B cell (primary cell): ENCODE results near the gene TMEM132D. TPM values are rescaled to one million over a fixed set of nuclear protein-coding genes. Genes with fewer than 3 reads are reported as not detected.

Source experiments
- ATAC-seq: fragments of 200-7000 bp; cut with Tn5 transposase; one replicate; pipeline ENCODE4 v1.10.0; 2021; ENCODE audit warnings: low read depth, mild to moderate bottlenecking, moderate number of reproducible peaks, moderate library complexity
- CTCF ChIA-PET: fragments of 350-600 bp; sonication (Branson Sonifier 250); formaldehyde crosslinking; loops from one replicate; lab custom pipeline; 2021; ENCODE audit warnings: antibody characterized with exemption, inconsistent platforms; lab: Charles Lee
- POLR2A ChIA-PET: fragments of 350-600 bp; sonication (Branson Sonifier 250); formaldehyde crosslinking; loops from one replicate; lab custom pipeline; 2021; ENCODE audit warnings: antibody characterized with exemption; lab: Charles Lee
- DNase-seq: peaks from one replicate; pipeline ENCODE4 v3.0.0; 2013
- H2AFZ ChIP-seq: 2 replicates; pipeline ENCODE4 v1.6.1; 2012; ENCODE audit warnings: mild to moderate bottlenecking, low read depth, low read length; ENCODE audit not compliant: insufficient read depth, poor library complexity, severe bottlenecking
- H3K27ac ChIP-seq, 2 donors: 1 replicate in 1 of 2; 2 replicates in 1 of 2; pipeline ENCODE4 v1.5.1; 2012 to 2013; ENCODE audit warnings: low read length in 2 of 2, mild to moderate bottlenecking in 2 of 2, moderate library complexity in 1 of 2
- H3K27me3 ChIP-seq, 4 experiments: fragments of 200-600 bp in 1 of 4; sonication (generic) in 1 of 4; replicated peaks in 1 of 4; 1 replicate in 2 of 4; 2 replicates in 2 of 4; pipeline versions ENCODE4 v1.6.1 to v1.7.0; 2013 to 2016; ENCODE audit warnings: low read length in 3 of 4, mild to moderate bottlenecking in 2 of 4, mixed read lengths in 1 of 4, moderate library complexity in 1 of 4; ENCODE audit not compliant: insufficient read depth in 4 of 4, control insufficient read depth in 3 of 4; ENCODE audit errors: control extremely low read depth in 1 of 4
- H3K36me3 ChIP-seq, 2 experiments: replicated peaks in 1 of 2; 1 replicate in 1 of 2; 2 replicates in 1 of 2; pipeline versions ENCODE4 v1.6.1 to v1.7.1; 2013; ENCODE audit warnings: low read length in 1 of 2; ENCODE audit not compliant: insufficient read depth in 2 of 2, control insufficient read depth in 1 of 2; ENCODE audit errors: control extremely low read depth in 1 of 2, extremely low read depth in 1 of 2
- H3K4me1 ChIP-seq, 2 donors: fragments of 200-600 bp in 1 of 2; sonication (generic) in 1 of 2; 1 replicate in 1 of 2; 2 replicates in 1 of 2; pipeline versions ENCODE4 v1.5.1 to v1.6.1; 2013 to 2017; ENCODE audit warnings: low read length in 2 of 2; ENCODE audit not compliant: control insufficient read depth in 2 of 2, insufficient read depth in 2 of 2
- H3K4me2 ChIP-seq: replicated peaks from 2 replicates; pipeline ENCODE3; 2012; ENCODE audit warnings: mild to moderate bottlenecking, low read depth, low read length; ENCODE audit not compliant: poor library complexity, severe bottlenecking
- H3K4me3 ChIP-seq, 5 experiments: fragments of 200-600 bp in 1 of 5; sonication (generic) in 1 of 5; 1 replicate in 3 of 5; 2 replicates in 2 of 5; pipeline versions ENCODE4 v1.5.1 to v1.7.0; 2011 to 2016; ENCODE audit warnings: low read length in 4 of 5, mild to moderate bottlenecking in 4 of 5, low read depth in 2 of 5, control low read depth in 1 of 5, moderate library complexity in 1 of 5; ENCODE audit not compliant: insufficient read depth in 1 of 5; ENCODE audit errors: control extremely low read depth in 1 of 5, extremely low read depth in 1 of 5
- H3K79me2 ChIP-seq: fragments of 200-600 bp; sonication (generic); one replicate; pipeline ENCODE4 v1.6.0; 2016; ENCODE audit warnings: low read length; ENCODE audit not compliant: control insufficient read depth, insufficient read depth
- H3K9ac ChIP-seq: fragments of 200-600 bp; sonication (generic); 2 replicates; pipeline ENCODE4 v1.6.1; 2017; ENCODE audit warnings: mild to moderate bottlenecking, low read length, moderate library complexity
- H3K9me3 ChIP-seq, 3 donors: one replicate each; pipeline versions ENCODE4 v1.6.1 to v1.7.1; 2013; ENCODE audit warnings: low read length in 2 of 3; ENCODE audit not compliant: control insufficient read depth in 2 of 3, insufficient read depth in 1 of 3; ENCODE audit errors: control extremely low read depth in 1 of 3
- H4K20me1 ChIP-seq: 2 replicates; pipeline ENCODE4 v1.6.0; 2012; ENCODE audit warnings: mild to moderate bottlenecking, low read length; ENCODE audit not compliant: insufficient read depth, control insufficient read depth, poor library complexity, severe bottlenecking
- H3K27ac Mint-ChIP-seq: one replicate; pipeline ENCODE4 v1.8.0; 2021; ENCODE audit warnings: mixed read lengths
- H3K27me3 Mint-ChIP-seq: one replicate; pipeline ENCODE4 v1.8.0; 2021; ENCODE audit warnings: mixed read lengths
- H3K4me1 Mint-ChIP-seq: one replicate; pipeline ENCODE4 v1.8.0; 2021; ENCODE audit warnings: mixed read lengths
- H3K4me3 Mint-ChIP-seq: one replicate; pipeline ENCODE4 v1.8.0; 2021; ENCODE audit warnings: mixed read lengths
- H3K9me3 Mint-ChIP-seq: one replicate; pipeline ENCODE4 v1.8.0; 2022; ENCODE audit warnings: mixed read lengths; ENCODE audit not compliant: insufficient read depth
- CTCF ChIP-seq: fragments of 200-600 bp; IDR thresholded peaks from one replicate; pipeline ENCODE4 v1.8.0; 2022; ENCODE audit warnings: antibody characterized with exemption, mild to moderate bottlenecking
- EZH2 ChIP-seq: IDR thresholded peaks from 2 replicates; pipeline ENCODE4 v1.6.1; 2012; ENCODE audit warnings: borderline replicate concordance, low read depth, mild to moderate bottlenecking, moderate library complexity, low read length; ENCODE audit not compliant: insufficient read depth, poor library complexity, severe bottlenecking
- WGBS: methylation state at CpG from one replicate; pipeline ENCODE4 v1.1.5; 2013; ENCODE audit warnings: missing lambda C conversion rate; ENCODE audit not compliant: insufficient coverage; 5-methylcytosine and 5-hydroxymethylcytosine counted together
- intact Hi-C: fragments of 100-400 bp; cut with micrococcal nuclease; formaldehyde crosslinking; loops from one replicate; pipeline ENCODE4 v1.10.0; 2022
- polyA plus RNA-seq: library from polyadenylated mRNA; depleted of rRNA; stranded (reverse); fragments of >200 nt; gene quantifications from 2 replicates; pipeline ENCODE4 v1.2.3, GENCODE V29; 2012
- total RNA-seq, 2 donors: library from RNA; stranded (reverse); fragments of 120-200 nt in 1 of 2; gene quantifications; 1 replicate in 1 of 2; 2 replicates in 1 of 2; pipeline versions ENCODE4 v1.2.3 to v1.2.4, GENCODE V29; 2013 to 2022

The TMEM132D gene
- total and polyA plus RNA-seq, 2 donors (not counting 1 experiment from before 2014, with no cell fraction given) = not detected

GRCh38 chr12:129208566-129208965, 695.3 kb downstream of the TMEM132D start:
- Histone ChIP-seq H3K9me3 (peaks cover 0 to 8% (median 0%) of the 10 kb centered on the region in 3 donors), H3K79me2 (no peaks in the 10 kb centered on the region), H4K20me1 (no peaks in the 10 kb centered on the region), H2AFZ (no peak overlapping the region), H3K27me3 (no peaks in the 10 kb centered on the region), H3K9ac (no peak overlapping the region), H3K4me3 (no peak overlapping the region), H3K4me1 (no peaks in the 10 kb centered on the region), H3K27ac (no peak overlapping the region), H3K36me3 (no peaks in the 10 kb centered on the region), H3K4me2 (no peak overlapping the region)
- Mint-ChIP-seq H3K9me3 (no peaks in the 10 kb centered on the region), H3K4me1 (no peaks in the 10 kb centered on the region), H3K4me3 (no peak overlapping the region), H3K27me3 (peaks cover 7% of the 10 kb centered on the region), H3K27ac (no peak overlapping the region)
- POLR2A ChIA-PET = no interaction called here
- TF ChIP-seq CTCF = no peak
- no peak for TF ChIP-seq EZH2
- DNase-seq (no peak), ATAC-seq (no peak)
- CTCF ChIA-PET = no interaction called here
- intact Hi-C loops = no loop called here
- whole genome bisulfite sequencing = 80% methylated on average over 6 of the region's 9 CpGs

- H3K4me2 ChIP-seq = no peak overlapping the region
- no peak overlapping the region for H2AFZ ChIP-seq
- ATAC-seq (no peak), DNase-seq (no peak)
- Mint-ChIP-seq H3K27me3 (peaks cover 7% of the 10 kb centered on the region), H3K9me3 (no peaks in the 10 kb centered on the region), H3K4me1 (no peaks in the 10 kb centered on the region), H3K4me3 (no peak overlapping the region), H3K27ac (no peak overlapping the region)
- H3K27ac ChIP-seq = no peak overlapping the region
- intact Hi-C loops = no loop called here
- TF ChIP-seq EZH2 = no peak
- TF ChIP-seq CTCF = no peak
- H3K79me2 ChIP-seq = no peaks in the 10 kb centered on the region
- H3K9ac ChIP-seq = no peak overlapping the region
- H3K4me1 ChIP-seq = no peaks in the 10 kb centered on the region
- ChIA-PET CTCF (no interaction called here), POLR2A (no interaction called here)
- peaks cover 0 to 2% (median 0%) of the 10 kb centered on the region in 4 experiments for H3K27me3 ChIP-seq
- WGBS = 94% methylated on average over 5 of the region's 9 CpGs
- H3K4me3 ChIP-seq = no peak overlapping the region
- no peaks in the 10 kb centered on the region for H3K36me3 ChIP-seq
- no peaks in the 10 kb centered on the region for H4K20me1 ChIP-seq
- H3K9me3 ChIP-seq = peaks cover 0 to 5% (median 0%) of the 10 kb centered on the region in 3 donors
Measured at GRCh38 chr12:129207084-129207483, 696.7 kb downstream of the TMEM132D start.
